ENCODE results near the gene A3GALT2. TPM values are rescaled to one million over a fixed set of nuclear protein-coding genes. Genes with fewer than 3 reads are reported as not detected.

The A3GALT2 gene
- total RNA-seq, 1 donor from 2014 or later = not detected

DNA sequence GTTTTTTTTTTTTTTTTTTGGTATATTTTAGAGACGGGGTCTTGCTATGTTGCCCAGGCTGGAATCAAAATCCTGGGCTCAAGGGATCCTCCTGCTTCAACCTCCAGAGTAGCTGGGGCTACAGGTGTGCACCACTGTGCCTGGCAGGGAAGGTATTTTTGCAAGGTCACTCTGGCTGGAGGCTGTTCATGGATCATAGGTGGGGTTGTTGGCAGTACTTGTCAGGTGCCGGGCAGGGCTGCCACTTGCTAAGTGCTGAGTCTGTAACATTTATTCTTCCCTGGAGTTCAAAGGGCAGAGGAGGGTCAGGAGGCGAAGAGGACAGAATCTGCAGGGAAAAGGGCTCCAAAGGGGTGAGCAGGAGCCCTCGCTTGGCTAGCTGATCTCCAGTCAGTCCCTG is 24.1 kb downstream of the A3GALT2 start:
- TF ChIP-seq, protein P1, sequence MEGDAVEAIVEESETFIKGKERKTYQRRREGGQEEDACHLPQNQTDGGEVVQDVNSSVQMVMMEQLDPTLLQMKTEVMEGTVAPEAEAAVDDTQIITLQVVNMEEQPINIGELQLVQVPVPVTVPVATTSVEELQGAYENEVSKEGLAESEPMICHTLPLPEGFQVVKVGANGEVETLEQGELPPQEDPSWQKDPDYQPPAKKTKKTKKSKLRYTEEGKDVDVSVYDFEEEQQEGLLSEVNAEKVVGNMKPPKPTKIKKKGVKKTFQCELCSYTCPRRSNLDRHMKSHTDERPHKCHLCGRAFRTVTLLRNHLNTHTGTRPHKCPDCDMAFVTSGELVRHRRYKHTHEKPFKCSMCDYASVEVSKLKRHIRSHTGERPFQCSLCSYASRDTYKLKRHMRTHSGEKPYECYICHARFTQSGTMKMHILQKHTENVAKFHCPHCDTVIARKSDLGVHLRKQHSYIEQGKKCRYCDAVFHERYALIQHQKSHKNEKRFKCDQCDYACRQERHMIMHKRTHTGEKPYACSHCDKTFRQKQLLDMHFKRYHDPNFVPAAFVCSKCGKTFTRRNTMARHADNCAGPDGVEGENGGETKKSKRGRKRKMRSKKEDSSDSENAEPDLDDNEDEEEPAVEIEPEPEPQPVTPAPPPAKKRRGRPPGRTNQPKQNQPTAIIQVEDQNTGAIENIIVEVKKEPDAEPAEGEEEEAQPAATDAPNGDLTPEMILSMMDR (IDR thresholded peaks at IDR 0.05; ENCODE audit: insufficient read depth, low read length, poor library complexity, severe bottlenecking) = no peak
- H3K4me3 ChIP-seq (ENCODE audit: low read depth, low read length) = no peak overlapping the region

DNA sequence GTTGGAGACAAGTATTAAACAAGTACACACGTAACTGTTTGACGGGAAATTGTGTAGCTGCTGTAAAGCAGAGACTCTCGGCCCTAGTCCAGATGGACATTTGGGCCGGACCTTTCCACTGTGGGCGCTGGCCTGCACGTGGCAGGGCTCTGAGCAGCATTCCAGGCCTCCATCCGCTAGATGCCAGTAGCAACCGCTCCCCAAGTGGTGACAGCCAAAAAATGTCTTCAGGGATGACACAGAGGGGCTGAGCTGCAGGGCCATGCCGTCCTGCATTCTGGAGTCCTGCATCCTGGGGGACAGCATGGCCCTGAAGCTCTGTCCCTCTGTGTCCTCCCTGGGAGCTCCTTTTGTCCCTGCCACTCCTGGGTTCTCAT is 24.8 kb downstream of the A3GALT2 start:
- Histone ChIP-seq H3K27me3 (ENCODE audit: control insufficient read depth, insufficient read depth, low read length) (no peaks in the 10 kb centered on the region), H3K4me3 (ENCODE audit: low read depth, low read length) (no peak overlapping the region), H3K36me3 (ENCODE audit: control insufficient read depth, insufficient read depth, low read length) (peaks cover 3% of the 10 kb centered on the region)
- DNase-seq (ENCODE audit: low read depth) = no peak
- TF ChIP-seq, protein P1 (IDR thresholded peaks at IDR 0.05; ENCODE audit: insufficient read depth, low read length, poor library complexity, severe bottlenecking) = no peak

More for the DNA sequence above, 24.1 kb downstream of the A3GALT2 start:
- no peak for DNase-seq (ENCODE audit: low read depth)
- no peaks in the 10 kb centered on the region for H3K27me3 ChIP-seq (ENCODE audit: control insufficient read depth, insufficient read depth, low read length)
- H3K36me3 ChIP-seq (ENCODE audit: control insufficient read depth, insufficient read depth, low read length) = peaks cover 3% of the 10 kb centered on the region

DNA sequence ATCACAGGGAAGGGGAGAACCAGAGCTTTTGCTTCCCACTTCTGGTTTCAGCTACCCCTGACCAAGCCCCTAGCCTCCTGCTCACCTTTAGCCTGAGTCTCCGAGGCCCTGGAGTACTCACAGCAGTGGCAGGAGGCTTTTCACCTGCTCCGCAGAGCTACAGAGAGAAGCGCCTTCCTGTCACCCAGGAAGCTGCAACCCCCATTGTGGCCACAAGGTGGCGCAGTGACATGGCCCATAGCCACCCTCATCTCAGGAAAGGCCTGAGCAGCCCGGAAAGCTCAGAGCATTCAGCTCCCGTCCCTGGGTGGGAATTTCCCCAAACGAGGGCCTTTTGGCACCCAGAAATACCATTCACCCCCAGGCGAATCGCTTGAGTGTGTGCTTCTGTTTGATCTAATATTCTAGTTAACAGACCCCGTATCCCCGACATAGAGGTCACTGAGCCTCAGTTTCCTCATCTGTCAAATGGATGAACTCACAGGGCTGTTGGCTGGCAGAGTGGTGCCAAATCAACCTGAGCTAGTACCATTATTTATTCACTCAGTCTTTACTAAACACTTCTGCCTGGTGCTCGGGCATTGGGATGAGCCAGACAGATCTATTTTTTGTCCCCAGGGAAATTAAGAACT is 25.3 kb downstream of the A3GALT2 start:
- DNase-seq (ENCODE audit: low read depth) = peak; percentile 31

DNA sequence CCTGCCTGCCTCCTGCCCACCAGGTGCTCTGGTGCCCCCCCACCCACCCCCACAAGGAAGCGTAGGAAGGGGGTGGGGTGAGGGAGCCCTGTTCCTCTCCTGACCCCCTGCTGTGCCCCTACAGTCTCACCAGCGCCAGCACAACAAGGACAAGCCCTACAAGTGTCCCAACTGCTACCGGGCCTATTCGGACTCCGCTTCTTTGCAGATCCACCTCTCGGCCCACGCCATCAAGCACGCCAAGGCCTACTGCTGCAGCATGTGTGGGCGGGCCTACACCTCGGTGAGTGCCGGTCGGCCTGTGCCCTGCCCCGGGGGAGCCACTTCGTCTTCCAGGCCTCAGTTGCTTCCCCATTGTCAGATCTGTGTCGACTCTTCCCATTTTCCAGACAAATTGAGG is 25.9 kb downstream of the A3GALT2 start:
- no peaks in the 10 kb centered on the region for H3K27me3 ChIP-seq (ENCODE audit: control insufficient read depth, insufficient read depth, low read length)
- TF ChIP-seq, protein P1 (IDR thresholded peaks at IDR 0.05; ENCODE audit: insufficient read depth, low read length, poor library complexity, severe bottlenecking) = no peak
- DNase-seq (ENCODE audit: low read depth) = no peak
- H3K36me3 ChIP-seq (ENCODE audit: control insufficient read depth, insufficient read depth, low read length) = peaks cover 3% of the 10 kb centered on the region
- H3K4me3 ChIP-seq (ENCODE audit: low read depth, low read length) = no peak overlapping the region

More for the DNA sequence above, 25.3 kb downstream of the A3GALT2 start:
- no peaks in the 10 kb centered on the region for H3K27me3 ChIP-seq (ENCODE audit: control insufficient read depth, insufficient read depth, low read length)
- H3K36me3 ChIP-seq (ENCODE audit: control insufficient read depth, insufficient read depth, low read length) = peaks cover 3% of the 10 kb centered on the region
- H3K4me3 ChIP-seq (ENCODE audit: low read depth, low read length) = no peak overlapping the region
- TF ChIP-seq, protein P1 (IDR thresholded peaks at IDR 0.05; ENCODE audit: insufficient read depth, low read length, poor library complexity, severe bottlenecking) = peak; percentile 97

DNA sequence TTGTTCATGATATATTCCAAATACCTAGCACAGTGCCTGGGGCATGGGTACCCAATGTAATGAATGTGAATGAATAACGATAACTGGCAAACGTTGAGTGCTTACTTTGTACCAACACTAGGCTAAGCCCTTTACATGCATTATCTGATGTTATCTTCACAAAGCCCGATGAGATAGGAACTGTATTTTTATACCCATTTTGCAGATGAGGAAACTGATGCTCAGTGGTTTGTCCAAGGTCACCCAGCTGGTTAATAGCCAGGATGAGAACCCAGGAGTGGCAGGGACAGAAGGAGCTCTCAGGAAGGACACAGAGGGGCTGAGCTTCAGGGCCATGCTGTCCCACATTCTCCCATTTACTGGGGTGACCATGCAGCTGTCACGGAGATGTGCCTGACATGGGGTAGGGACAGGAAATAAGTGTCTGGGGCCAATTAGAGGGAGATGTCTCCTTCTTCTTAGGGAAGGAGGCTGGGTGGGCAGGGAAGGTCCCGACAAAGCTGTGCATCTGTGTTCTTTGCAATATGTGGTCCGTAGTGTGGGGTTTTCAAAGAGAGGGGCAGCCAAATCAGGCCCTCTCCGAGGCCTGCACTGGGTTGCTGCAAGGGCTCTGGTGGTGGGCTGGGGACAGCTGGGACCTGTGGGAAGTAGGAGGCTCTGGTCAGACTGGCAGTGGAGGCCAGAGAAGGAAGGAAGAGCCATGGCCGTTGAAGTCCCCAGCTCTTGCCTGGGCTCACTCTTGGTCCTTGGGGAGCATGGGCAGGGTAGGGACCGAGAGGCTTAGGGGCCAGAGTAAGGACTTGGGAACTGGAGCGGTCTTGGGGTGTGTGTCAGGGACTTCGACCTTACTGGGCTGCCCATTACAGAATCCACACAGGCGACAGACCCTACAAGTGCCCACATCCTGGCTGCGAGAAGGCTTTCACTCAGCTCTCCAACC is 26.6 kb downstream of the A3GALT2 start:
- TF ChIP-seq, protein P1 (IDR thresholded peaks at IDR 0.05; ENCODE audit: insufficient read depth, low read length, poor library complexity, severe bottlenecking) = no peak
- no peak overlapping the region for H3K4me3 ChIP-seq (ENCODE audit: low read depth, low read length)
- no peak for DNase-seq (ENCODE audit: low read depth)
- H3K36me3 ChIP-seq (ENCODE audit: control insufficient read depth, insufficient read depth, low read length) = peaks cover 4% of the 10 kb centered on the region
- no peaks in the 10 kb centered on the region for H3K27me3 ChIP-seq (ENCODE audit: control insufficient read depth, insufficient read depth, low read length)
